Measurements from ENCODE around the gene FOCAD.

DNA sequence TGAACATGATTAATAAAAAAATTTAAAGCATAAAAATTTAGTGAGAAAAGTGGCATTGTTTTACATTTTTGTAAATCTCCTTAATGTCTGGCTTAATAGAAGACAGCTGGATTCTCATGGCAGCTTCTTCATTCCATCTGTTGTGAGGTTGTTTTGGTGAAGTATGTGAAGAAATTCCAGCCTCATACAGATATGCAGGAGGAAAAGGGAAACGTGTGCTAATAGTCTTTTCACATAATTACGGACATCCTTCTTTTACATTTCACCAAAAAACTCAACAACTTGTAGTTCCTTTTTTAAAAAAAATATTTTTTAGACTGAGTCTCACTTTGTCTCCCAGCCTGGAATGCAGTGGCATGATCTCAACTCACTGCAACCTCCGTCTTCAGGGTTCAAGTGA, 300.4 kb downstream of the FOCAD start:
- TF ChIP-seq CTCF (IDR thresholded peaks at IDR 0.05) (no peak), POLR2A (IDR thresholded peaks at IDR 0.05) (no peak), EP300 (IDR thresholded peaks at IDR 0.05) (no peak)

Data from stomach (tissue), 4 donors.